PFSK-1 (cell line): ENCODE measurements around the gene MYO7A.

ENCODE experiments used
- FOXP2 ChIP-seq: optimal IDR thresholded peaks from 2 replicates; pipeline ENCODE3; 2011; ENCODE audit warnings: borderline replicate concordance, control low read depth, inconsistent platforms; ENCODE audit not compliant: insufficient read depth; ENCODE audit errors: extremely low read length, extremely low read depth
- POLR2AphosphoS5 ChIP-seq: IDR thresholded peaks from 2 replicates; pipeline ENCODE4 v1.6.1; 2012; ENCODE audit warnings: low read depth, mild to moderate bottlenecking, control low read depth, low read length, moderate library complexity
- REST ChIP-seq, 2 experiments: IDR thresholded peaks; 2 replicates each; pipeline versions ENCODE4 v1.6.1 to v1.8.0; 2011 to 2012; ENCODE audit warnings: low read depth in 2 of 2, low read length in 2 of 2, control low read depth in 1 of 2, inconsistent platforms in 1 of 2, mild to moderate bottlenecking in 1 of 2, moderate library complexity in 1 of 2; ENCODE audit not compliant: insufficient read depth in 1 of 2
- SIN3A ChIP-seq: IDR thresholded peaks from 2 replicates; pipeline ENCODE4 v1.6.1; 2012; ENCODE audit warnings: mild to moderate bottlenecking, low read length, moderate library complexity, borderline replicate concordance; ENCODE audit not compliant: insufficient read depth
- TAF1 ChIP-seq: IDR thresholded peaks from 2 replicates; pipeline ENCODE4 v1.6.1; 2012; ENCODE audit warnings: low read length, control low read depth, borderline replicate concordance; ENCODE audit not compliant: insufficient read depth

Gene MYO7A

GRCh38 chr11:77171254-77171653, 43.2 kb downstream of the MYO7A start:
- TF ChIP-seq REST (IDR thresholded peaks at IDR 0.05; ENCODE audit: insufficient read depth in 1 of 2, low read depth in 2 of 2, low read length in 2 of 2): no peak
- TF ChIP-seq SIN3A: no peak
- TF ChIP-seq FOXP2: no peak
- TF ChIP-seq TAF1: no peak
- no peak for TF ChIP-seq POLR2AphosphoS5

DNA sequence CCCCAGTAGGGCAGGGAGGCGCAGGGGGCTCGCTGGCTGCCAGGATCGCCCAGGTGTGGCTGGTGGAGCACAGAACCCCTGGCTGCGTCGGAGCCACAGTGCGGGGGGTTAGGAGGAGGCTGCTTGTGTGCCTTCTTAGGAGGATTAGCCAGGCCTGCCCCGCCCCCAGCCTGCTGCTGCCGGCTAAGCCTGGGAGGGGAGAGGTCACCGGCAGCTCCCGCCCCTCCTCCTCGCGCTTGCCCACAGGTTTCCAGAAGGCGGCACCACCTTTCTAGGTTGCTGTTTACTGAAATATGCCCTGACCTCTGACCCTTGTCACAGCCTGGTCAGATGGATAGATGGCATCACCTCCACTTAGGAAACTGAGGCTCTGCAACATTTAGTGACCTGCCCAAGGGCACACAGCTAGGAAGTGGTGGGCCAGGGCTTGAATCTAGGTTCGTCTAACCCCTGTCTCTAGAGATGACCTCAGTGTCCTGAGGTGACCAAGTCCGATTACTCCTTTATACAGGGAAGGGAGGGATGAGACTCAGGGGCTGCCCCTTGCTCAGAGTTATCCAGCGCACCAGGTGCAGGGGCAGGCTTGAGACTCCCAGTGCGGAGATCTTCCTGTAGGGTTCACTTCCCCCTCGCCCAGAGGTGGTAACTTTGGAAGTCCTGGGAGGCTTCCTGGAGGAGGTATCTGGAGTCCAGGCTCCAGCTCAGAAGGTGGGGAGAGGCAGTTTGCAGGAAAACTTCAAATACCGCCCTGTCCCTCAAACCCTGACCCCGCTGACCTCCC, 44.0 kb downstream of the MYO7A start:
- no peak for TF ChIP-seq REST (IDR thresholded peaks at IDR 0.05; ENCODE audit: insufficient read depth in 1 of 2, low read depth in 2 of 2, low read length in 2 of 2)
- no peak for TF ChIP-seq SIN3A
- TF ChIP-seq TAF1: no peak
- no peak for TF ChIP-seq FOXP2
- TF ChIP-seq POLR2AphosphoS5: no peak

- no peak for TF ChIP-seq REST (IDR thresholded peaks at IDR 0.05; ENCODE audit: insufficient read depth in 1 of 2, low read depth in 2 of 2, low read length in 2 of 2)
- TF ChIP-seq POLR2AphosphoS5: no peak
- peak; percentile 23 for TF ChIP-seq FOXP2
These were observed 44.6 kb downstream of the MYO7A start for GRCh38 chr11:77172666-77172982.

GRCh38 chr11:77173494-77173893, 45.4 kb downstream of the MYO7A start:
- TF ChIP-seq FOXP2 (peak; percentile 62), POLR2AphosphoS5 (no peak)

DNA sequence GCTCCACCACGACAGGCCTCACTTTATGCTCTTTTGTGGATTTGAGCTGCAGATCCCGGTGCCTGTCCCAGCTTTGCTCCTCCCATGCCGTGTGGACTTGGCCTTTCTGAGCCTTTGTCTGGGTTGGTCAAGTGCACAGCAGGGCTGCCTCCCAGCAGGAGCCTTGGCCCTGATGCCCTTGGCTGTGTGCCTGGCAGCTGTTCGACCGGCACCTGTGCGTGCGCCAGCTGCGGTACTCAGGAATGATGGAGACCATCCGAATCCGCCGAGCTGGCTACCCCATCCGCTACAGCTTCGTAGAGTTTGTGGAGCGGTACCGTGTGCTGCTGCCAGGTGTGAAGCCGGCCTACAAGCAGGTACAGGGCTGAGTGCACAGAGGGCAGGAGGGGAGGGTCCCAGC, 46.5 kb downstream of the MYO7A start:
- TF ChIP-seq SIN3A (no peak), FOXP2 (no peak), REST (IDR thresholded peaks at IDR 0.05; ENCODE audit: insufficient read depth in 1 of 2, low read depth in 2 of 2, low read length in 2 of 2) (no peak), POLR2AphosphoS5 (no peak), TAF1 (no peak)
